Measurements from ENCODE around the gene MARS2.
"Not testable (repeated sequence)": the region's sequence is repeated elsewhere in the genome, so short reads cannot be mapped to it uniquely, and the experiment has no call there.

MARS2 gene

GRCh38 chr2:197706839-197707207 lies 1.7 kb downstream of the MARS2 start:
- no peak for DNase-seq (ENCODE audit: low read depth)

- DNase-seq (ENCODE audit: low read depth), result peak; percentile 67
Observed at GRCh38 chr2:197707316-197708213, 2.4 kb downstream of the MARS2 start.

GRCh38 chr2:197708331-197708730 lies 3.2 kb downstream of the MARS2 start:
- DNase-seq (ENCODE audit: low read depth), result peak; percentile 92

- DNase-seq (ENCODE audit: low read depth), result not testable (repeated sequence)
Observed at GRCh38 chr2:197709140-197709539, 4.0 kb downstream of the MARS2 start.

- DNase-seq (ENCODE audit: low read depth), result no peak
Observed at GRCh38 chr2:197710424-197711042, 5.4 kb downstream of the MARS2 start.

- DNase-seq (ENCODE audit: low read depth), result no peak
Observed at GRCh38 chr2:197711578-197711977, 6.4 kb downstream of the MARS2 start.

- DNase-seq (ENCODE audit: low read depth), result no peak
Observed at GRCh38 chr2:197713271-197713670, 8.1 kb downstream of the MARS2 start.

- DNase-seq (ENCODE audit: low read depth), result no peak
Observed at GRCh38 chr2:197717863-197718262, 12.7 kb downstream of the MARS2 start.

- no peak for DNase-seq (ENCODE audit: low read depth)
Observed at GRCh38 chr2:197727011-197727410, 21.8 kb downstream of the MARS2 start.

GRCh38 chr2:197728555-197729544 lies 23.7 kb downstream of the MARS2 start:
- not testable (repeated sequence) for DNase-seq (ENCODE audit: low read depth)

GRCh38 chr2:197740200-197740599 lies 35.0 kb downstream of the MARS2 start:
- no peak for DNase-seq (ENCODE audit: low read depth)
